K562 (cell line): Measurements from ENCODE around the gene NKIRAS1. TPM values are rescaled to one million over a fixed set of nuclear protein-coding genes. Genes with fewer than 3 reads are reported as not detected.

ENCODE experiments used
- ARNT ChIP-seq, 2 experiments: fragments of 450-650 bp; IDR thresholded peaks; 2 replicates each; pipeline ENCODE4 v1.6.1; 2016; ENCODE audit warnings: mild to moderate bottlenecking in 1 of 2
- ETV6 ChIP-seq, 3 experiments: fragments of 150-350 bp in 1 of 3; sonication (generic) in 1 of 3; formaldehyde crosslinking in 1 of 3; IDR thresholded peaks; 2 replicates each; pipeline versions ENCODE4 v1.6.1 to v1.8.0; 2014 to 2022; ENCODE audit warnings: borderline replicate concordance in 2 of 3, low read depth in 2 of 3, antibody characterized with exemption in 1 of 3, low read length in 1 of 3, mild to moderate bottlenecking in 1 of 3, missing genetic modification reagents in 1 of 3
- HNRNPK ChIP-seq: fragments of 200-400 bp; formaldehyde crosslinking; IDR thresholded peaks from one replicate; pipeline ENCODE4 v1.6.1; 2018; ENCODE audit warnings: mild to moderate bottlenecking, low read depth, low read length; ENCODE audit not compliant: poor library complexity, severe bottlenecking
- KLF16 ChIP-seq: IDR thresholded peaks from 2 replicates; pipeline ENCODE4 v1.6.1; 2016; ENCODE audit warnings: antibody characterized with exemption
- MBD2 ChIP-seq: sonication (generic); IDR thresholded peaks from 2 replicates; pipeline ENCODE4 v1.6.1; 2016; ENCODE audit warnings: low read depth, borderline replicate concordance
- NFE2L1 ChIP-seq: fragments of 450-650 bp; IDR thresholded peaks from 2 replicates; pipeline ENCODE4 v1.6.1; 2016; ENCODE audit warnings: missing genetic modification characterization, low read depth, mild to moderate bottlenecking, missing compliant biosample characterization, moderate library complexity, borderline replicate concordance
- PHB2 ChIP-seq: fragments of 450-650 bp; IDR thresholded peaks from 2 replicates; pipeline ENCODE4 v1.6.1; 2017; ENCODE audit warnings: low read depth
- PTRF ChIP-seq: fragments of 450-650 bp; IDR thresholded peaks from 2 replicates; pipeline ENCODE4 v1.6.1; 2016; ENCODE audit warnings: mild to moderate bottlenecking, missing genetic modification characterization, missing compliant biosample characterization
- SMAD1 ChIP-seq: fragments of 150-350 bp; IDR thresholded peaks from 2 replicates; pipeline ENCODE4 v1.6.1; 2014; ENCODE audit warnings: low read length, low read depth; ENCODE audit not compliant: partially characterized antibody
- ZBTB8A ChIP-seq: fragments of 450-650 bp; IDR thresholded peaks from 2 replicates; pipeline ENCODE4 v1.6.1; 2018; ENCODE audit warnings: mild to moderate bottlenecking, moderate library complexity; ENCODE audit not compliant: partially characterized antibody
- ZNF121 ChIP-seq: sonication (generic); formaldehyde crosslinking; conservative IDR thresholded peaks from 2 replicates; pipeline ENCODE4 v1.8.0; 2022; ENCODE audit warnings: missing genetic modification reagents
- ZNF175 ChIP-seq: fragments of 200-800 bp; sonication (Bioruptor generic); IDR thresholded peaks from 2 replicates; pipeline ENCODE4 v1.6.1; 2016; ENCODE audit warnings: low read depth, mild to moderate bottlenecking, missing genetic modification characterization, missing compliant biosample characterization
- ZNF239 ChIP-seq: fragments of 250-450 bp; sonication (Bioruptor Pico); IDR thresholded peaks from 2 replicates; pipeline ENCODE4 v1.4.0; 2020; ENCODE audit warnings: mild to moderate bottlenecking
- ZNF644 ChIP-seq: fragments of 200-800 bp; sonication (Bioruptor generic); IDR thresholded peaks from 2 replicates; pipeline ENCODE4 v1.6.1; 2016; ENCODE audit warnings: low read depth, missing genetic modification characterization, missing compliant biosample characterization
- ZNF79 ChIP-seq: fragments of 250-450 bp; sonication (Bioruptor Pico); IDR thresholded peaks from 2 replicates; pipeline ENCODE4 v1.4.0; 2020; ENCODE audit warnings: low read depth, mild to moderate bottlenecking, moderate library complexity
- polyA plus RNA-seq, 8 experiments: library from polyadenylated mRNA; depleted of rRNA in 4 of 8; stranded (reverse) in 5 of 8; unstranded in 3 of 8; fragments of >200 nt; fragmentation: Nextera tagmentation in 2 of 8; fragmentation: Illumina TruSeq in 1 of 8; extraction: Ambion mirVana in 2 of 8; extraction: Trizol in 1 of 8; gene quantifications; 2 replicates each; pipeline versions ENCODE4 v1.2.1 to v1.2.3, GENCODE V29; 2011 to 2014; ENCODE audit warnings: inconsistent platforms in 1 of 8, missing spikeins in 1 of 8
- total RNA-seq, 7 experiments: library from RNA; depleted of rRNA in 6 of 7; stranded (reverse); fragments of >200 nt in 6 of 7; fragmentation: Illumina TruSeq in 2 of 7; extraction: Trizol in 2 of 7; gene quantifications; 2 replicates each; pipeline versions ENCODE4 v1.2.1 to v1.2.3, GENCODE V29; 2011 to 2021; ENCODE audit warnings: low replicate concordance in 1 of 7
- TF ChIP-seq, protein P1 (sequence below), 2 experiments: fragments of 450-650 bp; formaldehyde crosslinking in 1 of 2; IDR thresholded peaks; 2 replicates each; pipeline versions ENCODE4 v1.4.0 to v1.6.1; 2014 to 2020; ENCODE audit warnings: mild to moderate bottlenecking in 2 of 2, borderline replicate concordance in 1 of 2, low read depth in 1 of 2
- TF ChIP-seq, protein P2 (sequence below): sonication (generic); formaldehyde crosslinking; IDR thresholded peaks from 2 replicates; pipeline ENCODE4 v1.8.0; 2022; ENCODE audit warnings: missing genetic modification reagents, mild to moderate bottlenecking, borderline replicate concordance
- TF ChIP-seq, protein P3 (sequence below): sonication (generic); formaldehyde crosslinking; IDR thresholded peaks from 2 replicates; pipeline ENCODE4 v1.8.0; 2022; ENCODE audit warnings: mild to moderate bottlenecking, missing genetic modification reagents

The NKIRAS1 gene
- total and polyA plus RNA-seq, 9 of the 15 experiments (the other 6 are each of a cell fraction or from before 2014, with no cell fraction given): 5.1 to 10.3 (median 6.3) TPM

DNA sequence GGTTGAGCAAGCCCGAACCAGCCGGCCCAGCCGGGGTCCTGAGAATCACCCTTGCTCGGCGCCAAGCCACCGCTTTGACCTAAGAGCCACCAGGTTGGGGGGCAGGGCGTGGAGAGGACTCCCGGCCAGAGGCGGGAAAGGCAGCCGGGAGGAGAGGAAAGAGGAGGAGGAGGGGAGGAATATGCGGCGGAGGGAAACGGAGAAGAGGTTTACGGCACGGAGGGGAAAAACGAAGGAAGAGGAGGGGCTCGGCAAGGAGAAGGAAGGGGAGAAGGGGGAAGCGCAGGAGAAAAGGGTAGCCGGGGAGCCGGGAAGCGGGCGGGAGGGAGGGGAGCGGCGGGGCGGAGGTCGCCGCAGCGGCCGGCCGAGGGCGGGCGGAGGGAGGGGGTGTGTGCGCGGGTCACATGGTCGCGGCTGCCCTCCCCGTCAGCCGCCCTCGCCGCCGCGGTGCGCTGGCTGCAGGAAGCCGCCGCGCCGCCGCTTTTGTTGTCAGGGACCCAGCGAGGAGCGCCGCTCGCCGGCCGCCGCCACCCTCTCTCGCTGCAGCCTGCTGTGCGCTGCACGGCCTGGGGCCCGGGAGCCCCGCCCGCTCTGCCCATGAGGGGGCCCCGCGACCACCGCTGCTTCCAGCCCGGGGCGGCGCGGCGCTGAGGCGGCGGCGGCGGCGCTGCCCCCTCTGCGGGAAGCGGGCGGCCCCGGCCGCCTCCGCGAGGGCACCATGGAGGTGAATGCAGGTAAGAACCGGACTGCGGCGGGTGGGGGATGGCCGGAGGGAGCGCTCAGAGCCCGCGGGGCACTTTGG, 28.3 kb upstream of the NKIRAS1 start, which contains the start of gene NR1D2 (continued):
- TF ChIP-seq, protein P1, sequence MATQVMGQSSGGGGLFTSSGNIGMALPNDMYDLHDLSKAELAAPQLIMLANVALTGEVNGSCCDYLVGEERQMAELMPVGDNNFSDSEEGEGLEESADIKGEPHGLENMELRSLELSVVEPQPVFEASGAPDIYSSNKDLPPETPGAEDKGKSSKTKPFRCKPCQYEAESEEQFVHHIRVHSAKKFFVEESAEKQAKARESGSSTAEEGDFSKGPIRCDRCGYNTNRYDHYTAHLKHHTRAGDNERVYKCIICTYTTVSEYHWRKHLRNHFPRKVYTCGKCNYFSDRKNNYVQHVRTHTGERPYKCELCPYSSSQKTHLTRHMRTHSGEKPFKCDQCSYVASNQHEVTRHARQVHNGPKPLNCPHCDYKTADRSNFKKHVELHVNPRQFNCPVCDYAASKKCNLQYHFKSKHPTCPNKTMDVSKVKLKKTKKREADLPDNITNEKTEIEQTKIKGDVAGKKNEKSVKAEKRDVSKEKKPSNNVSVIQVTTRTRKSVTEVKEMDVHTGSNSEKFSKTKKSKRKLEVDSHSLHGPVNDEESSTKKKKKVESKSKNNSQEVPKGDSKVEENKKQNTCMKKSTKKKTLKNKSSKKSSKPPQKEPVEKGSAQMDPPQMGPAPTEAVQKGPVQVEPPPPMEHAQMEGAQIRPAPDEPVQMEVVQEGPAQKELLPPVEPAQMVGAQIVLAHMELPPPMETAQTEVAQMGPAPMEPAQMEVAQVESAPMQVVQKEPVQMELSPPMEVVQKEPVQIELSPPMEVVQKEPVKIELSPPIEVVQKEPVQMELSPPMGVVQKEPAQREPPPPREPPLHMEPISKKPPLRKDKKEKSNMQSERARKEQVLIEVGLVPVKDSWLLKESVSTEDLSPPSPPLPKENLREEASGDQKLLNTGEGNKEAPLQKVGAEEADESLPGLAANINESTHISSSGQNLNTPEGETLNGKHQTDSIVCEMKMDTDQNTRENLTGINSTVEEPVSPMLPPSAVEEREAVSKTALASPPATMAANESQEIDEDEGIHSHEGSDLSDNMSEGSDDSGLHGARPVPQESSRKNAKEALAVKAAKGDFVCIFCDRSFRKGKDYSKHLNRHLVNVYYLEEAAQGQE (IDR thresholded peaks at IDR 0.05; ENCODE audit: borderline replicate concordance): peak; percentile 52
- TF ChIP-seq, protein P1 (CRISPR knock-in tag; IDR thresholded peaks at IDR 0.05; ENCODE audit: low read depth): no peak
- TF ChIP-seq ARNT (IDR thresholded peaks at IDR 0.05) (no peak), ZNF121 (no peak), ZNF79 (CRISPR knock-in tag) (no peak), PHB2 (no peak), PTRF (no peak), ZNF239 (no peak), MBD2 (0 out of 2 replicates have a peak, but pooled peaks have one; percentile 25), ZNF644 (no peak; the same call in 1 of the 2 replicates), SMAD1 (no peak), ETV6 (IDR thresholded peaks at IDR 0.05; ENCODE audit: borderline replicate concordance in 1 of 2, low read depth in 2 of 2, low read length in 1 of 2) (no peak), ETV6 (CRISPR knock-in tag; IDR thresholded peaks at IDR 0.05; ENCODE audit: borderline replicate concordance) (no peak), NFE2L1 (no peak), HNRNPK (no peak), ZBTB8A (no peak), ZNF175 (no peak), KLF16 (no peak)
- TF ChIP-seq, protein P2, sequence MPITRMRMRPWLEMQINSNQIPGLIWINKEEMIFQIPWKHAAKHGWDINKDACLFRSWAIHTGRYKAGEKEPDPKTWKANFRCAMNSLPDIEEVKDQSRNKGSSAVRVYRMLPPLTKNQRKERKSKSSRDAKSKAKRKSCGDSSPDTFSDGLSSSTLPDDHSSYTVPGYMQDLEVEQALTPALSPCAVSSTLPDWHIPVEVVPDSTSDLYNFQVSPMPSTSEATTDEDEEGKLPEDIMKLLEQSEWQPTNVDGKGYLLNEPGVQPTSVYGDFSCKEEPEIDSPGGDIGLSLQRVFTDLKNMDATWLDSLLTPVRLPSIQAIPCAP (CRISPR knock-in tag): no peak
- TF ChIP-seq, protein P3, sequence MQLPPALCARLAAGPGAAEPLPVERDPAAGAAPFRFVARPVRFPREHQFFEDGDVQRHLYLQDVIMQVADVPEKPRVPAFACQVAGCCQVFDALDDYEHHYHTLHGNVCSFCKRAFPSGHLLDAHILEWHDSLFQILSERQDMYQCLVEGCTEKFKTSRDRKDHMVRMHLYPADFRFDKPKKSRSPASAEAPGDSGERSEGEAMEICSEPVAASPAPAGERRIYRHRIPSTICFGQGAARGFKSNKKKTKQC (CRISPR knock-in tag): no peak
